ENCODE measurements around the gene SSU72. TPM values are rescaled to one million over a fixed set of nuclear protein-coding genes. Genes with fewer than 3 reads are reported as not detected.
"Not testable (repeated sequence)": the region's sequence is repeated elsewhere in the genome, so short reads cannot be mapped to it uniquely, and the experiment has no call there.

The SSU72 gene
- total RNA-seq, 5 donors from 2014 or later (not counting 1 experiment from before 2014, with no cell fraction given), result 112 to 135 (median 134) TPM

DNA sequence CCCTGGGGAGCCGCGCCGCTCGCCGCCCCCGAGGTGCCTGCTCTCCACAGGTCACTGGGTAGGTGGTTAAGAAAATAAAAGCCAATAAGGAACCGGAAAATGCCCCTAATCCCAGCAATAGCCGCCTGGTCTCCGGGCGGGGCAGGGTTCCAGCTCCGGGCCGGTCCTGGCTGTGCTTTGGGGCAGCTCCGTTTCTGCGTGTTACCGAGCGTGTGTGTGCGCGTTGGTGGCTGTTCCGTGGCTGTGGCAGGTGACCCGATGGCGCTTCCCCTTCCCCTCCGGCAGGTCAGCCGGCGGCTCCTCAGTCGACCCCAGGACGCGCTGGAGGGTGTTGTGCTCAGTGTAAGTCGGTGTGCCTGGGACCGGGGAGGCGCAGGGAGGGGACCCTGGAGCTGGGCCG, 51.4 kb downstream of the SSU72 start:
- H3K27me3 ChIP-seq (replicated peaks in 1 of 2; ENCODE audit: control insufficient read depth in 2 of 2, extremely low read depth in 1 of 2, insufficient read depth in 2 of 2, low read length in 1 of 2); CTCF ChIA-PET; H3K4me3 Mint-ChIP-seq; H3K27ac Mint-ChIP-seq; H3K9me3 ChIP-seq; ATAC-seq (replicated peaks in 1 of 4); H3K4me3 ChIP-seq (ENCODE audit: control insufficient read depth in 1 of 2, extremely low read depth in 1 of 2, low read length in 1 of 2); H3K27ac ChIP-seq (ENCODE audit: low read length); H3K9me3 Mint-ChIP-seq; POLR2A ChIA-PET; H3K27me3 Mint-ChIP-seq; DNase-seq; H3K4me1 Mint-ChIP-seq; H3K4me1 ChIP-seq (ENCODE audit: control insufficient read depth in 1 of 2, extremely low read depth in 1 of 2, insufficient read depth in 2 of 2, low read length in 2 of 2): not testable (repeated sequence)
- WGBS (ENCODE audit: insufficient coverage), result 97% methylated on average over 9 of the region's 31 CpGs
- peaks cover 10% of the 10 kb centered on the region for H3K36me3 Mint-ChIP-seq
- peaks cover 11 to 17% of the 10 kb centered on the region in 2 donors for H3K36me3 ChIP-seq (ENCODE audit: control insufficient read depth in 2 of 2, extremely low read depth in 1 of 2, insufficient read depth in 1 of 2, low read length in 1 of 2)

GRCh38 chr1:1522536-1522935, 52.1 kb downstream of the SSU72 start:
- H3K9me3 Mint-ChIP-seq; H3K27ac Mint-ChIP-seq; CTCF ChIA-PET; H3K27ac ChIP-seq (ENCODE audit: low read length); H3K4me3 ChIP-seq (ENCODE audit: control insufficient read depth in 1 of 2, extremely low read depth in 1 of 2, low read length in 1 of 2); H3K4me1 ChIP-seq (ENCODE audit: control insufficient read depth in 1 of 2, extremely low read depth in 1 of 2, insufficient read depth in 2 of 2, low read length in 2 of 2); H3K4me1 Mint-ChIP-seq; ATAC-seq (replicated peaks in 1 of 4); DNase-seq; H3K27me3 Mint-ChIP-seq; POLR2A ChIA-PET; H3K9me3 ChIP-seq; H3K4me3 Mint-ChIP-seq; H3K27me3 ChIP-seq (replicated peaks in 1 of 2; ENCODE audit: control insufficient read depth in 2 of 2, extremely low read depth in 1 of 2, insufficient read depth in 2 of 2, low read length in 1 of 2): not testable (repeated sequence)
- H3K36me3 ChIP-seq (ENCODE audit: control insufficient read depth in 2 of 2, extremely low read depth in 1 of 2, insufficient read depth in 1 of 2, low read length in 1 of 2), result peaks cover 11 to 19% of the 10 kb centered on the region in 2 donors
- 97% methylated on average over 9 of the region's 30 CpGs for WGBS (ENCODE audit: insufficient coverage)
- H3K36me3 Mint-ChIP-seq, result peaks cover 12% of the 10 kb centered on the region

DNA sequence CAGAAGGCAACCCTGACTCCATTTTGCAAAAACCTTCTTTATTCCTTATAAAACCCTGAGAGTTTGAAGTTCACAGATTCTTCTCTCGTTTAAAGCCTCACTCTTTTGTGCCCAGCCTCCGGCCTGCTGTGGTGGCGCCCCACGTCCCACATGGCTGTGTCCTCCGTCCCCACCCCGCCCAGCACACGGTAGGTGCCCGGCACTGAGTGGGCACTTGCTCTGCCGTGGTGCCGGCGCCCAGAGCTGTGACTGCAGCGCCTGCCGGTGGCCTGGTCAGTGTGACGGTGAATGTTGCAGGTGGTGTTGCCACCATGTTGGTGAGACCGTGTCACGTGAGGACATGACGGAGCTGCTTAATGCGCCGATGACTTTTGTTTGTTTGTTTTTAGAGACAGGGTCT, 53.3 kb downstream of the SSU72 start:
- H3K4me1 Mint-ChIP-seq, result no peaks in the 10 kb centered on the region
- POLR2A ChIA-PET, result interaction anchor here in 1 of 2 donors (0.6 kb wide), 1 partner anchor 8 kb away, joined by 3 read pairs; no protein-coding TSS in a partner anchor

GRCh38 chr1:1519805-1520505, 54.7 kb downstream of the SSU72 start:
- H3K4me1 Mint-ChIP-seq; H3K36me3 Mint-ChIP-seq; H3K27me3 ChIP-seq (replicated peaks in 1 of 2; ENCODE audit: control insufficient read depth in 2 of 2, extremely low read depth in 1 of 2, insufficient read depth in 2 of 2, low read length in 1 of 2); H3K27ac ChIP-seq (ENCODE audit: low read length); POLR2A ChIA-PET; H3K27ac Mint-ChIP-seq; H3K27me3 Mint-ChIP-seq; H3K9me3 Mint-ChIP-seq; DNase-seq; H3K4me3 ChIP-seq (ENCODE audit: control insufficient read depth in 1 of 2, extremely low read depth in 1 of 2, low read length in 1 of 2); CTCF ChIA-PET; H3K9me3 ChIP-seq; H3K4me3 Mint-ChIP-seq; ATAC-seq (replicated peaks in 1 of 4); H3K4me1 ChIP-seq (ENCODE audit: control insufficient read depth in 1 of 2, extremely low read depth in 1 of 2, insufficient read depth in 2 of 2, low read length in 2 of 2): not testable (repeated sequence)
- WGBS (ENCODE audit: insufficient coverage), result 98% methylated on average over 28 of the region's 51 CpGs
- peaks cover 5 to 19% of the 10 kb centered on the region in 2 donors for H3K36me3 ChIP-seq (ENCODE audit: control insufficient read depth in 2 of 2, extremely low read depth in 1 of 2, insufficient read depth in 1 of 2, low read length in 1 of 2)

More for the DNA sequence above, 53.3 kb downstream of the SSU72 start:
- Mint-ChIP-seq H3K36me3 (peaks cover 8% of the 10 kb centered on the region), H3K9me3 (no peaks in the 10 kb centered on the region), H3K27ac (no peak overlapping the region), H3K4me3 (no peak overlapping the region), H3K27me3 (no peaks in the 10 kb centered on the region)
- H3K9me3 ChIP-seq, result no peaks in the 10 kb centered on the region
- H3K4me1 ChIP-seq (ENCODE audit: control insufficient read depth in 1 of 2, extremely low read depth in 1 of 2, insufficient read depth in 2 of 2, low read length in 2 of 2), result no peaks in the 10 kb centered on the region
- H3K36me3 ChIP-seq (ENCODE audit: control insufficient read depth in 2 of 2, extremely low read depth in 1 of 2, insufficient read depth in 1 of 2, low read length in 1 of 2), result peaks cover 11 to 20% of the 10 kb centered on the region in 2 donors
- H3K4me3 ChIP-seq (ENCODE audit: control insufficient read depth in 1 of 2, extremely low read depth in 1 of 2, low read length in 1 of 2), result no peak overlapping the region
- no peak overlapping the region for H3K27ac ChIP-seq (ENCODE audit: low read length)
- ATAC-seq (replicated peaks in 1 of 4), result no peak
- 98% methylated on average over 14 of the region's 19 CpGs for WGBS (ENCODE audit: insufficient coverage)
- no peaks in the 10 kb centered on the region for H3K27me3 ChIP-seq (replicated peaks in 1 of 2; ENCODE audit: control insufficient read depth in 2 of 2, extremely low read depth in 1 of 2, insufficient read depth in 2 of 2, low read length in 1 of 2)
- no peak for DNase-seq
- CTCF ChIA-PET, result no interaction called here

GRCh38 chr1:1518621-1519007, 56.0 kb downstream of the SSU72 start:
- H3K9me3 Mint-ChIP-seq; H3K4me1 Mint-ChIP-seq; H3K27ac ChIP-seq (ENCODE audit: low read length); POLR2A ChIA-PET; H3K4me1 ChIP-seq (ENCODE audit: control insufficient read depth in 1 of 2, extremely low read depth in 1 of 2, insufficient read depth in 2 of 2, low read length in 2 of 2); H3K4me3 ChIP-seq (ENCODE audit: control insufficient read depth in 1 of 2, extremely low read depth in 1 of 2, low read length in 1 of 2); DNase-seq; ATAC-seq (replicated peaks in 1 of 4); H3K36me3 Mint-ChIP-seq; H3K27ac Mint-ChIP-seq; H3K9me3 ChIP-seq; H3K27me3 Mint-ChIP-seq; H3K27me3 ChIP-seq (replicated peaks in 1 of 2; ENCODE audit: control insufficient read depth in 2 of 2, extremely low read depth in 1 of 2, insufficient read depth in 2 of 2, low read length in 1 of 2); CTCF ChIA-PET; H3K4me3 Mint-ChIP-seq: not testable (repeated sequence)
- H3K36me3 ChIP-seq (ENCODE audit: control insufficient read depth in 2 of 2, extremely low read depth in 1 of 2, insufficient read depth in 1 of 2, low read length in 1 of 2), result peaks cover 5 to 18% of the 10 kb centered on the region in 2 donors
- WGBS (ENCODE audit: insufficient coverage), result 94% methylated on average over 6 of the region's 19 CpGs

GRCh38 chr1:1517973-1518620, 56.6 kb downstream of the SSU72 start:
- Histone ChIP-seq H3K4me1 (ENCODE audit: control insufficient read depth in 1 of 2, extremely low read depth in 1 of 2, insufficient read depth in 2 of 2, low read length in 2 of 2) (peaks cover 0 to 4% of the 10 kb centered on the region in 2 experiments), H3K9me3 (no peaks in the 10 kb centered on the region), H3K4me3 (ENCODE audit: control insufficient read depth in 1 of 2, extremely low read depth in 1 of 2, low read length in 1 of 2) (no peak overlapping the region), H3K27me3 (replicated peaks in 1 of 2; ENCODE audit: control insufficient read depth in 2 of 2, extremely low read depth in 1 of 2, insufficient read depth in 2 of 2, low read length in 1 of 2) (no peaks in the 10 kb centered on the region), H3K27ac (ENCODE audit: low read length) (no peak overlapping the region), H3K36me3 (ENCODE audit: control insufficient read depth in 2 of 2, extremely low read depth in 1 of 2, insufficient read depth in 1 of 2, low read length in 1 of 2) (peaks cover 0 to 17% of the 10 kb centered on the region in 2 donors)
- Mint-ChIP-seq H3K4me3 (no peak overlapping the region), H3K27ac (no peak overlapping the region), H3K9me3 (no peaks in the 10 kb centered on the region), H3K27me3 (no peaks in the 10 kb centered on the region), H3K4me1 (peaks cover 0 to 7% (median 6%) of the 10 kb centered on the region in 3 donors), H3K36me3 (peaks cover 8% of the 10 kb centered on the region)
- CTCF ChIA-PET, result no interaction called here
- ATAC-seq (replicated peaks in 1 of 4), result no peak
- DNase-seq, result no peak
- WGBS (ENCODE audit: insufficient coverage), result 97% methylated on average over 10 of the region's 28 CpGs
- POLR2A ChIA-PET, result no interaction called here
